Effector memory CD4-positive, alpha-beta T cell (primary cell): Measurements from ENCODE around the gene ABCC12.
A peak's percentile ranks its signal among the peaks of the same experiment; 100 is the strongest.

Source experiments
- DNase-seq, 3 donors: peaks; one replicate each; pipeline ENCODE4 v3.0.0-alpha.2; 2020
- H3K27ac ChIP-seq: 2 replicates; pipeline ENCODE4 v1.7.0; 2013; ENCODE audit warnings: mild to moderate bottlenecking, low read length, moderate library complexity; ENCODE audit not compliant: insufficient read depth, poor library complexity, severe bottlenecking
- H3K27me3 ChIP-seq: replicated peaks from 2 replicates; pipeline ENCODE4 v1.7.0; 2013; ENCODE audit warnings: mild to moderate bottlenecking, low read length; ENCODE audit not compliant: insufficient read depth, control insufficient read depth, poor library complexity, severe bottlenecking
- H3K36me3 ChIP-seq: 2 replicates; pipeline ENCODE4 v1.7.0; 2013; ENCODE audit warnings: mild to moderate bottlenecking, low read length, moderate library complexity; ENCODE audit not compliant: control insufficient read depth, insufficient read depth
- H3K4me1 ChIP-seq: 2 replicates; pipeline ENCODE4 v1.7.0; 2013; ENCODE audit warnings: low read length, mild to moderate bottlenecking; ENCODE audit not compliant: control insufficient read depth, insufficient read depth, poor library complexity, severe bottlenecking
- H3K4me3 ChIP-seq: 2 replicates; pipeline ENCODE4 v1.7.0; 2013; ENCODE audit warnings: low read length, low read depth, mild to moderate bottlenecking; ENCODE audit not compliant: insufficient read depth, poor library complexity, severe bottlenecking
- H3K9me3 ChIP-seq: 2 replicates; pipeline ENCODE4 v1.7.0; 2013; ENCODE audit warnings: mild to moderate bottlenecking, low read length, moderate library complexity; ENCODE audit not compliant: control insufficient read depth

The ABCC12 gene

DNA sequence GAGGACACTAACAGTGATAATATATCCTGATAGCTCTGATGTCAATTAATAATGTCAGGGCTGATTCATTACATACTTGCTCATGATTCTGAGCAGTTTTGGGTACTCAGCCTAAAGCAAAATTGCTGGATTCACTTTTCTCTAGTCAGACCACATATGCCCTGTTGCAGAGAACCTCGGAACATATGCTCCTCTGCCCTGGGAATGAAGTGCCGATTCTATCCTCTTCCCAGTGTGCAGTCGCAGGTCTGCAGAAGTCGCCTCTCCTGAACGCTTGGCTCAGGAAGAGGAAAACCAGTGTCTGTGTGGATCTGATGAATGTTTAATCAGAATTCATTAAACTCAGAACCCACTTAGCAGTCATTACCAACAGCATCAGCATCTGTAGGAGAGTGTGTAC lies 34.5 kb downstream of the ABCC12 start:
- Histone ChIP-seq H3K4me3 (no peak overlapping the region), H3K27ac (no peak overlapping the region), H3K27me3 (no peaks in the 10 kb centered on the region), H3K9me3 (no peaks in the 10 kb centered on the region), H3K36me3 (no peaks in the 10 kb centered on the region), H3K4me1 (no peaks in the 10 kb centered on the region)
- no peak for DNase-seq

DNA sequence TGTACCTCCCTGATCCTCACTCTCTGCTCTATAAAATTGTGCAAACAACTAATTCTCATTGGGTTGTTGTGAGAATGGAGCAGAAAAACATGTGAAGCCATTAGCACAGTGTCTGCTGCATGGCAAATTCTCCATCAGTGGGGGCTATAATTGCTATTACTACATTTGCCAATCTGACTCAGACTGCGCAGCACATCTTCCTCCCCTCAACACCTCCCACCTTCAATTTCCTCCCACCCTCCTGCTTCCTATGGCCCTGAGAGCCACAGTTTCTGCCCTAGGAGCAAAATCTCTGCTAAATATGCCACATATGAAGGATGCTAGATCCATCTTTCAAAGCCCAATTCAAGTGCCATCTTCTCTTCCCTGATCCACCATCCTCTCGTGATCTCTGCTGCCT lies 37.0 kb downstream of the ABCC12 start:
- no peaks in the 10 kb centered on the region for H3K36me3 ChIP-seq
- no peak for DNase-seq
- H3K4me1 ChIP-seq = no peaks in the 10 kb centered on the region

DNA sequence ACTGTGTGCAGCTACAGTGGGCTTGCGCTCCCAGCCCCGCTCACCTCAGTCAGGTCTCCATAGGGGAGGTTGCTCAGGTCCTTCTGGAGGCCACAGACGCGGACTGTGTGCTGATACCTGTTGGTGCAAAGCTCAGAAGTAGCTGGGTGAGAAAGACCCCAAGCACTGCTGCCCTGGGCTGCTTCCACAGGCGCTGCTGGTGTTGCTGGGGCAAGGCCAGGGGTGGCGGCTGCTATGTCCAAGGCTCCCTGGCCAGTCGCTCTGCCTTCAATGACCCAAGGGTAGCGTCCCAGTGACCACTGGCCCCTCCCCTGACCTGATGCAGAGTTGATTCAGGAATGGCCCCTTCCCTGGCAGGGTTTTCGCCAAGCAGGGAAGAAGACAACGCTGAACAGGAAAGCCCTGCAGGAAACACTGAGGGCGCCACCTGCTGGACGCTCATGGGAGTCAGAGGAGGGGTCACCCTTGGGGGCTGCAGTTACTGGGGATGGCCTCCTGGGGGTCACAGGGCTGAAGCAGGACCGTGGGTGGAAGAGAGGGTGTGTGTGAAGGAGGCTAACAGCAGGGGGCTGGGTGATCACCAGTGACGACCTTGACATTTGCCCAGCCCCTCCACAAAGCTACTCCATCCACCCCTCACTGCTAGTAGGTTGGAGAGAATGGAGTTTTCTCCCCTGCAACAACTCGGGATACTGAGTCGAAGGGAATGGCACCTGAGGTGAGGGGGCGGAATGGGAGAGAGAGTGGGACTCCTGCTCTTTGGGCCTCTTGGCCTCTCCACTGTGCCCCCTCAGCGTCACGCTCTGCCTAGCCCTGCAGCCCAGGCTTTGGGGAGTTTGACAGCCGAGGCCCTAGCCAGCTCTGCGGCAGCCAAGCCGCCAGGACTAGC lies 38.3 kb downstream of the ABCC12 start:
- Histone ChIP-seq H3K9me3 (no peaks in the 10 kb centered on the region), H3K4me1 (no peaks in the 10 kb centered on the region), H3K4me3 (no peak overlapping the region), H3K27ac (no peak overlapping the region), H3K27me3 (no peaks in the 10 kb centered on the region), H3K36me3 (no peaks in the 10 kb centered on the region)
- peak; percentile 5 to 30 (median 11) for DNase-seq

More for the DNA sequence above, 37.0 kb downstream of the ABCC12 start:
- no peaks in the 10 kb centered on the region for H3K9me3 ChIP-seq
- H3K27ac ChIP-seq = no peak overlapping the region
- no peaks in the 10 kb centered on the region for H3K27me3 ChIP-seq
- no peak overlapping the region for H3K4me3 ChIP-seq

DNA sequence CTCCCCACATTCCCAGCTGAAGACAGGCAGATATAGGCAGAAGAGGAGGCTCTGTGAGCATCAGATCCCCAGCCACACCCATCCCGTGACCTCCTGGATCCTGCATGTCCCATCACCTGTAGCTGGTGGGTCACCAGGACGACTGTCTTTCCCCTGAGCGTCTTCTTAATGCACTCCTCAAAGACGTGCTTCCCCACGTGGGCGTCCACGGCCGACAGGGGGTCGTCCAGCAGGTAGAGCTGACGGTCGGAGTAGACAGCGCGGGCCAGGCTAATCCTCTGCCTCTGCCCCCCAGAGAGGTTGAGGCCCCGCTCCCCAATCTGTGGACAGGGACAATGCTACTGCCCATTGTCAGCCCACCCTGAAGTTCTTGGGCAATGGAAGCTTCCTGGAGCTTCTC lies 40.5 kb downstream of the ABCC12 start:
- H3K4me1 ChIP-seq = no peaks in the 10 kb centered on the region
- no peaks in the 10 kb centered on the region for H3K9me3 ChIP-seq
- H3K27ac ChIP-seq = no peak overlapping the region
- no peak overlapping the region for H3K4me3 ChIP-seq
- no peaks in the 10 kb centered on the region for H3K27me3 ChIP-seq
- no peaks in the 10 kb centered on the region for H3K36me3 ChIP-seq
- no peak for DNase-seq

DNA sequence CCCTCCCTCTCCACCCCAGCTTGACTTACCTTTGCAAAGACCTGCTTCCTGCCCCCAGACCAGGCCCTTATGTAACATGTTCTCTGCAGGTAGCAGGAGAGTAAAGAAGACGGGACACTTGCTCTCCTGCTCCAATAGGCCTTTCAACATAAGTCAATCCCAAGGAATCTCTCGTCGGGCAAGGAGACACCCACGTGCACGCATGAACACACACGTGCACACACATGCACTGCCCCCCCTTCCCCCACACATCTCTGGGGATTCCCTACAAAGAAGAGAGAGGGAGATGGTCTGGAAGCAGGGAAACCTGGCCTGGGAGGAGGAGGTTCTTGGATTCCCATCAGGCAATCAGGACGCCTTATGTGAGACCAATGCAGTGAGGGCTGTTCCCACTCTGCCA lies 41.4 kb downstream of the ABCC12 start:
- Histone ChIP-seq H3K27me3 (no peaks in the 10 kb centered on the region), H3K9me3 (no peaks in the 10 kb centered on the region), H3K27ac (no peak overlapping the region), H3K4me1 (no peaks in the 10 kb centered on the region), H3K36me3 (no peaks in the 10 kb centered on the region), H3K4me3 (no peak overlapping the region)
- no peak for DNase-seq

DNA sequence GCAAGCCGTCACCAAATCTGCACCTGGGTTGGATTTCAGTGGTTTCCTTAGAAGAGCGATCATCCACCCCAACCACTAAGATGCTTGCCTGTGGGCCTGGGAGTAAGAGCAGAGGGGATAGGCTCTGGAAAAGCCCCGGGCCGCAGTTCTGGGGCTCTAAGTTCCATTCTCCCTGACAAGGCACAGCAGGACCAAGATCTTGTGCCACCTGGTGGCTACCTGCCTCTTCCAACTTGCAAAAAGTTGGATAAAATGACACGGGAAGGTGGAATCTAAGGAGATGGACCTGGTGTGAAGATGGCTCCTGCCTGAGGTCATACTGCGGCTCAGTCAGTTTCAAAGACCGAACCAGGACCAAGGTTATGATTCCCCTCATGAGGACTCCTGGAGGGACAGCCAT lies 42.3 kb downstream of the ABCC12 start:
- Histone ChIP-seq H3K27me3 (no peaks in the 10 kb centered on the region), H3K4me1 (no peaks in the 10 kb centered on the region), H3K9me3 (no peaks in the 10 kb centered on the region), H3K27ac (no peak overlapping the region), H3K4me3 (no peak overlapping the region), H3K36me3 (no peaks in the 10 kb centered on the region)
- no peak for DNase-seq

DNA sequence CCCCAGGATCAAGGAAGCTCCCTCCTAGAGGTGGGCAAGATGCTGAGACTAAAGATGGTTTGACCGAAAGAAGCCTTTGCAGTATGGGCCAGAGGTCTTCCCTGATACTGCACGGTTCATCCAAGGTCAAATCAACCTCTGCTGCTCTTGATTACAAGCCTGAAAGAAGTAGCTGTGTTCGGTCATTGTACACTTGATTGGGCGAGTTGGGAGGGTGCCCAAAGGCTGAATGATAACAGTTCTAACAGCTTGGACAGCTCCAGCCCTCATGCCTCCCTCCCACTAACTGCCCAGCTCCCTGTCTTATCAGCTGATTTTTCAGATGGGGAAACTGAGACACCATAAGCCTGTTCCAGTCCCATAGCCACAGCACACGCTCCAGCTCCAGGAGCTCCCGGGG lies 42.8 kb downstream of the ABCC12 start:
- no peak for DNase-seq
- Histone ChIP-seq H3K27me3 (no peaks in the 10 kb centered on the region), H3K4me1 (no peaks in the 10 kb centered on the region), H3K4me3 (no peak overlapping the region), H3K27ac (no peak overlapping the region), H3K36me3 (no peaks in the 10 kb centered on the region), H3K9me3 (no peaks in the 10 kb centered on the region)

DNA sequence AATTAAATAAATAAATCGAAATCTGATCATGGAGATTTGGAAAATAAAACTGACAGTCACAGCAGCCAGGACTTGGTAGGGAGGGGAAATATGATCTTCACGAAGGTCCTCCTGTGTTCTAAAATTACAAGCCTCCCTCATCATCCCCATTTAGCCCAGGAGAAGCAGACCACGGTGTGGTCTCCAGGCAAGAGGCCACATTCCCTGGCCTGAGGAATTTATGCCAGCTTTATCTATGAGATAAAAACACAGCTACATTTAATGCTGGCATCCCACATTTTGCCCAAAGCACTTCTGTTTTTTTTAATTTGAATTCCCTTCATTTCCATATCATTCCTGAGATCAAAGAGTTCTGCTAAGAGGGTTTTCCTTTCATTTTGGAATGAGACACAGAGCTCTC lies 43.2 kb downstream of the ABCC12 start:
- H3K36me3 ChIP-seq = no peaks in the 10 kb centered on the region
- DNase-seq = no peak
- no peak overlapping the region for H3K27ac ChIP-seq
- H3K27me3 ChIP-seq = no peaks in the 10 kb centered on the region
- H3K9me3 ChIP-seq = no peaks in the 10 kb centered on the region
- no peak overlapping the region for H3K4me3 ChIP-seq
- H3K4me1 ChIP-seq = no peaks in the 10 kb centered on the region

DNA sequence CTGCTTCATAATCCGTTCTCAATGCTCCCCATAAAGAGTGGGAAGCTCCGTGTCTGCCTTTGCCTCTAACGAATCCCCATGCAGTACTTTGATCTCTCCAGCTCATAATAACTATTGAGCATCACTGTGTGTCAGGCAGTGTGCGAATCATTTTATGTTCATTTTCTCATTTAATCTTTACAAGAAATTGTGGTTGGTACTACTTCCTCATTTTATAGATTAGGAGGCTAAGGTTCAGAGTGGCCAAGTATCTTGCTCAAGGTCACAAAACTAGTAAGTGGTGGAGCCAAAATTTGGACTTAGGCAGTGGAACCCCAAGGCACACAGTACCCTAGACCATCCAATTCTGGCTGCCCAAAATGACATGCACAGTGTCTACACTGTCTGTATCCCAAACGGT lies 44.8 kb downstream of the ABCC12 start:
- Histone ChIP-seq H3K27me3 (no peaks in the 10 kb centered on the region), H3K4me3 (no peak overlapping the region), H3K27ac (no peak overlapping the region), H3K36me3 (no peaks in the 10 kb centered on the region), H3K9me3 (no peaks in the 10 kb centered on the region), H3K4me1 (no peaks in the 10 kb centered on the region)
- no peak for DNase-seq

DNA sequence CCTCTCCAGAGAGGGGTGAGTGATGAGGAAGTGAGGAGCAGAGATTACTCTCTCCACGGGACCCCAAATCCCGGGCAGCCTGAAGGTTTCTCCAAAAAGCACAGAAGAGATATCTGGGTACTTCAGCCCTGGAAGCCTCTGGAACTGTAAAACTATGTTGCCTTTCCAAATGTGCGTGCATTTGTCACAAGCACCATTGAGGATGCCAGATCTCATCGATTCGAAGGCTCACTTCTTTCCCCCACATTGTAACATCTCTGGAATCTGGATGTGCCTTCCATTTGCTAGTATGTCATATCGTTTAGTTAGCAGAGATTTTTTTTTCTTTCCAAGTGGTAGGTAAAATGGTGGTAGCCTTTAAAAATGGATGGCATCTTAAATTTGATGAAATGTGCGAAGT lies 45.8 kb downstream of the ABCC12 start:
- DNase-seq = no peak
- Histone ChIP-seq H3K4me3 (no peak overlapping the region), H3K9me3 (no peaks in the 10 kb centered on the region), H3K4me1 (no peaks in the 10 kb centered on the region), H3K36me3 (no peaks in the 10 kb centered on the region), H3K27me3 (no peaks in the 10 kb centered on the region), H3K27ac (no peak overlapping the region)
